Mucosa of descending colon (tissue), 3 donors: ENCODE data around the gene KAT6B. TPM values are rescaled to one million over a fixed set of nuclear protein-coding genes. Genes with fewer than 3 reads are reported as not detected.

Source experiments
- ATAC-seq: fragments of 200-7000 bp; cut with Tn5 transposase; one replicate; pipeline ENCODE4 v1.9.1; 2020; ENCODE audit warnings: mild to moderate bottlenecking, moderate library complexity
- DNase-seq, 3 donors: peaks; one replicate each; pipeline ENCODE4 v3.0.0-alpha.2; 2020
- H3K36me3 ChIP-seq: fragments of 200-600 bp; one replicate; pipeline ENCODE4 v1.8.0; 2021; ENCODE audit warnings: low read depth, mild to moderate bottlenecking
- H3K4me1 ChIP-seq: fragments of 200-600 bp; one replicate; pipeline ENCODE4 v1.8.0; 2021; ENCODE audit warnings: low read depth, mild to moderate bottlenecking
- H3K4me3 ChIP-seq: fragments of 200-600 bp; one replicate; pipeline ENCODE4 v1.8.0; 2021; ENCODE audit warnings: mild to moderate bottlenecking
- H3K9me3 ChIP-seq: fragments of 200-600 bp; one replicate; pipeline ENCODE4 v1.8.0; 2021; ENCODE audit warnings: mild to moderate bottlenecking
- CTCF ChIP-seq: fragments of 200-600 bp; IDR thresholded peaks from one replicate; pipeline ENCODE4 v1.8.0; 2022; ENCODE audit warnings: antibody characterized with exemption, mild to moderate bottlenecking
- intact Hi-C, 2 donors: fragments of 100-400 bp; cut with DNase I in 1 of 2; cut with micrococcal nuclease in 1 of 2; formaldehyde crosslinking; loops; one replicate each; pipeline versions ENCODE4 v1.11.0 to v1.11.1; 2022; cut with DNase I, micrococcal nuclease
- total RNA-seq, 3 donors: library from RNA; stranded (reverse); fragmentation: NEBNext Ultra II Directional in 2 of 3; extraction: Animal tissue kit (Norgen Biotek cat#: 25700) in 2 of 3; gene quantifications; one replicate each; pipeline versions ENCODE4 v1.2.1 to v1.2.4, GENCODE V29; 2021 to 2023
- donor health status: DM: no; HTN: no; CAD: no; lungs with moderate emphysema.
- donor health status: DM: no; HTN: no; CAD: no.
- donor health status: DM: no; HTN: yes; CAD: no.

KAT6B gene
- total RNA-seq, 3 donors from 2014 or later = 29.5 to 60.5 (median 39.3) TPM

- Histone ChIP-seq H3K4me3 (no peak overlapping the region), H3K9me3 (no peaks in the 10 kb centered on the region), H3K36me3 (no peaks in the 10 kb centered on the region), H3K4me1 (no peaks in the 10 kb centered on the region)
- intact Hi-C loops = no loop called here
- no peak for DNase-seq
- TF ChIP-seq CTCF = no peak
- ATAC-seq = peak; percentile 28
Measured at GRCh38 chr10:74977913-74978847, 151.8 kb downstream of the KAT6B start.

GRCh38 chr10:74981831-74982633 lies 155.6 kb downstream of the KAT6B start:
- Histone ChIP-seq H3K36me3 (no peaks in the 10 kb centered on the region), H3K4me3 (no peak overlapping the region), H3K4me1 (no peaks in the 10 kb centered on the region), H3K9me3 (no peaks in the 10 kb centered on the region)
- TF ChIP-seq CTCF = no peak
- ATAC-seq (no peak), DNase-seq (no peak)
- intact Hi-C loops = no loop called here

GRCh38 chr10:74982634-74982982 lies 156.2 kb downstream of the KAT6B start:
- no peaks in the 10 kb centered on the region for H3K36me3 ChIP-seq
- ATAC-seq (no peak), DNase-seq (no peak)
- no peak overlapping the region for H3K4me3 ChIP-seq
- no peaks in the 10 kb centered on the region for H3K9me3 ChIP-seq
- H3K4me1 ChIP-seq = no peaks in the 10 kb centered on the region
- TF ChIP-seq CTCF = no peak
- intact Hi-C loops = no loop called here

GRCh38 chr10:74983383-74983782 lies 157.0 kb downstream of the KAT6B start:
- intact Hi-C loops = no loop called here
- Histone ChIP-seq H3K4me3 (no peak overlapping the region), H3K9me3 (no peaks in the 10 kb centered on the region), H3K36me3 (no peaks in the 10 kb centered on the region), H3K4me1 (no peaks in the 10 kb centered on the region)
- TF ChIP-seq CTCF = no peak
- ATAC-seq (no peak), DNase-seq (no peak)

- no peak overlapping the region for H3K4me3 ChIP-seq
- intact Hi-C loops = no loop called here
- no peak for ATAC-seq
Measured at GRCh38 chr10:74987339-74988053, 161.1 kb downstream of the KAT6B start.

More at GRCh38 chr10:74987339-74988053, 161.1 kb downstream of the KAT6B start:
- H3K4me1 ChIP-seq = peaks cover 7% of the 10 kb centered on the region
- no peaks in the 10 kb centered on the region for H3K36me3 ChIP-seq
- no peak for DNase-seq
- no peak for TF ChIP-seq CTCF
- H3K9me3 ChIP-seq = no peaks in the 10 kb centered on the region
